CD1c-positive myeloid dendritic cell (primary cell): Measurements from ENCODE around the gene HDAC1.

Source experiments
- DNase-seq: peaks from one replicate; pipeline ENCODE4 v3.0.0-alpha.2; 2016; ENCODE audit errors: extremely low spot score

HDAC1 gene

GRCh38 chr1:32373996-32374592 is 82.2 kb downstream of the HDAC1 start:
- no peak for DNase-seq

GRCh38 chr1:32376199-32376598 is 84.3 kb downstream of the HDAC1 start:
- DNase-seq = no peak

DNA sequence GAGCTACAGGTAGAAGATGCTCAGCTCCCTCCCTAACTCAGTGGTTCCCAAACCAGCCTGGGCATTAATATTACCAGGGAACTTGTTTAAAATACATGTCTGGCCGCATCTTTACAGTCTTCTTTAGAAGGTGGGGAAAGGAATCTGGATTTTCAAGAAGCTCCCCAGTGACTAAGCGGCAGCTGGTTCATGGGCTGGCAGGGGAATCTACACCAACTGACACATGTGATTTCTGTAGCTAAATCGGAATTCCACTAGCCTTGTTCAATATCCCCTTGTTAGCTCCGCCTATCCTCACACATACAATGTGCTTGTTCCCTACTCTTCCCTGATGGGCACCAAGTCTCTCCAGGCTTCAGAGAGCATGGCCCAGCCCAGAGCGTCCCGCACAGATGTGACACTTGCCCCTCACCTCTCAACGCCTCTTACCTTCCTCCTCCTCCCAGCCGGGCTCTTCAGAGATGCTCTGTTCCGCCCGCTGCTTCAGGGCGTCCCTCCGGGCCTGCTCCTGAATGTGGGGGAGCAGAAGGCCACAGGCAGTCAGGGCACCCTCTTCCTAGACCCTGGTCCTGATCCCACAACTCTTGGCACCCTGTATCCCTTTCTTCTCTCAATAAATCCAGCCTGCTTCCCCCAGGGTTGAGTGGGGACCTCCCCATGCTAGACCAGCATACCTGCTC is 85.8 kb downstream of the HDAC1 start:
- no peak for DNase-seq

DNA sequence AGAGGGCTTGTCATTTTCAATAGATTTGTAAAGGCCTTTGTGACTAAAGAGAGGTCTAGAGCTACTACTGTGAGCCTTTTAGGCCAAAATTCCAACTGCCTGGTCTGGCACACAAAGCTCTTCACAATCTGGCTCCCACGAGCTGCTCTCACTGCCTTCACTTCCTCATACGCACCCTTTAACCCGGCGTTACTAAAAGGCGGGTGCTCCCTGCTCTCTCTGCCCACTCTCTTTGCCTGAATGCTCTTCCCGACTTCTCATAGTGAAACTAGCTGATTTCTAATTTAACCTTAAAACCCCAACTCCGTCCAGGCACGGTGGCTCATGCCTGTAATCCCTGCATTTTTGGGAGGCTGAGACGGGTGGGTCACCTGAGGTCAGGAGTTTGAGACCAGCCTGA is 88.2 kb downstream of the HDAC1 start:
- DNase-seq = peak; percentile 66
